Epithelial cell of esophagus (primary cell): ENCODE results near the gene SRPX.
A peak's percentile ranks its signal among the peaks of the same experiment; 100 is the strongest.

Experiments used
- DNase-seq: peaks from one replicate; pipeline ENCODE4 v3.0.0; 2010; ENCODE audit warnings: low read depth
- H3K4me3 ChIP-seq: 2 replicates; pipeline ENCODE4 v1.5.1; 2011; ENCODE audit warnings: mild to moderate bottlenecking, low read length, control low read depth
- CTCF ChIP-seq: IDR thresholded peaks from 2 replicates; pipeline ENCODE4 v1.5.1; 2011; ENCODE audit warnings: low read depth, mild to moderate bottlenecking, low read length, control low read depth, inconsistent platforms; ENCODE audit not compliant: insufficient read depth; ENCODE audit errors: missing control alignments

Gene SRPX

GRCh38 chrX:38181357-38181756, 39.3 kb downstream of the SRPX start:
- TF ChIP-seq CTCF = no peak
- no peak for DNase-seq
- no peak overlapping the region for H3K4me3 ChIP-seq

DNA sequence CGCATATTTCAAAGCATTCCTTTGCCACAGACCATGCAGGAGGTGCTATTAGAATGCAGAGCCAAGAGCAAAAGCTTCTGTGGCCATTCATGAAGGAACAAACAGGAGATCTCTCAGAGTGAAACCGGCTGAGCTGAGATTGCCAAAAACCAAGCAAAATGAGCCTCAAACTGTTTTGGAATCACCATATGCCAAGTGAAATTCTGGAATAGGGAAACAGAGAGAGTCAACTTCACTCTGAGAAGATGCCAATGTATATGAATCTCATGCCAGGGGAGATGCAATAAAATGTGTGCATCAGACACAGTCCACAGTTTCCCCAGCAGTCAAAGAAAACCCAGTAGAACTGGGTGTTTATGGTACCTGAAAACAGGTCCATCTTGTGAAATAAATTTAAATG, 42.3 kb downstream of the SRPX start:
- DNase-seq = no peak
- no peak for TF ChIP-seq CTCF
- H3K4me3 ChIP-seq = no peak overlapping the region

DNA sequence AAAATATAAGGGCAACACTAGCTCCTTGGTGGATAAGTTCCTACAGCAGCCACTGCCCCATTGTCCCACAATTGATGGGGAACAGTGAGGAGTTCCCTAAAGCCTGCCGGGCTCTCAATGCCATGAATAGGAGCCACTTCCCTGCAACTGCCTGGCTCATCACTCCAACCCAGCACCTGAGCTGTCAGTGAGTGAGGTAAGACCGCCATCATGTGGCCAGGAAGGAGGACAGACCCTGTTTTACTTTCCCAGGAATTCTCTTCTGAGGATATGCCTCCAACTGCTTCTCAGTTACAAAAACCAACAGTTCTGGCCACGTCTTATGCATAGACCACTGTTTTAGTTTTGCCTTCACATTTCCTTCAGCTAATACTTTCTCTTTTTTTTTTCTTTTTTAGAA, 45.5 kb downstream of the SRPX start:
- H3K4me3 ChIP-seq = no peak overlapping the region
- DNase-seq = peak; percentile 60
- peak; percentile 70 for TF ChIP-seq CTCF

DNA sequence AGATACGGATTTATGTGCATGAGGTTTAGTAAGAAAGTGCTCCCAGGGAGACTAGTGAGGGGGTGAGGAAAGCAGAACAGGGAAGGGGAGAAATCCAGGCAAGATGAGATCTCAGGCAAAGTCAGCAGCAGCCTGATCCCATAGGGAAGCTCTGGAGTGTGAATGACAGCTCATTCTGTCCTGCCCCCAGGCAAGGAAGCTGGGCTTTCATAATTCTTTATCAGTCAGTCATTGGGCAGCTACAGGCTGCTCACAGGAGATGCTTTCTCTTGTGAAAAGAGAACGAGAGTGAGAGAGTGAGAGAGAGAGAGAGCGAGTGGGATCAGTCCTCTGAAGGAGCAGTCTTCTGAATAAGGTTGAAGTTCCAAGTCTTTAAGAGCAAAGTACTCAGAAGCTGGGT, 48.1 kb downstream of the SRPX start:
- DNase-seq = peak; percentile 46
- H3K4me3 ChIP-seq = no peak overlapping the region
- no peak for TF ChIP-seq CTCF

- TF ChIP-seq CTCF = no peak
- no peak overlapping the region for H3K4me3 ChIP-seq
- DNase-seq = no peak
Observed at GRCh38 chrX:38170556-38170955, 50.1 kb downstream of the SRPX start.

GRCh38 chrX:38166478-38167083, 54.1 kb downstream of the SRPX start:
- peak; percentile 38 for DNase-seq
- H3K4me3 ChIP-seq = no peak overlapping the region
- TF ChIP-seq CTCF = peak; percentile 22

DNA sequence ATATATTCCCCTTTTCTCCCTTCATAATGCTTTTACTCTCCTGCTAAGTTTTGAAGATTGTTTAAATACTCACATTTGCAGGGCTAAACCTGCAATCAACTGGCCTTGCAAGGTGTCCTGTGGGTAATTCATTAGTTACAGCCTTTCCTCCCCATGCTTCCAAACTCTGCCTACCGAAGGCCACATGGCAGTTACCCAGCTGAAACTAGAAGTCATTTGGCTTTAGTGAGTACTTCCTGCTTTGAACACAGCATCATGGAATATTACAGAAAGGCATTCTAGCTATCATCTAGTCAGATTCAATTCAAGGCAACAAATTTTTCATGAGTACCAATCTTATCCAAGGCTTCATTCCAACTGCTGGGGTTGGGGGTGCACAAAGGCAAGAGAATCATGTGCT, 55.6 kb downstream of the SRPX start:
- DNase-seq = no peak
- TF ChIP-seq CTCF = no peak

More for the DNA sequence above, 55.6 kb downstream of the SRPX start:
- H3K4me3 ChIP-seq = no peak overlapping the region
